ENCODE measurements around the gene ABCB11. TPM values are rescaled to one million over a fixed set of nuclear protein-coding genes. Genes with fewer than 3 reads are reported as not detected.

Gene ABCB11
- total and polyA plus RNA-seq, 8 donors, result 0.18 to 0.58 TPM; not detected in 6

GRCh38 chr2:168988755-168989154, 42.4 kb downstream of the ABCB11 start:
- Histone ChIP-seq H3K27ac (no peak overlapping the region), H3K4me1 (peaks cover 0 to 4% (median 0%) of the 10 kb centered on the region in 4 donors), H3K27me3 (no peaks in the 10 kb centered on the region), H3K36me3 (no peaks in the 10 kb centered on the region), H3K4me3 (no peak overlapping the region), H3K9me3 (no peaks in the 10 kb centered on the region)
- DNase-seq, result no peak
- TF ChIP-seq POLR2AphosphoS5 (IDR thresholded peaks at IDR 0.05), result no peak
- TF ChIP-seq, protein P1, sequence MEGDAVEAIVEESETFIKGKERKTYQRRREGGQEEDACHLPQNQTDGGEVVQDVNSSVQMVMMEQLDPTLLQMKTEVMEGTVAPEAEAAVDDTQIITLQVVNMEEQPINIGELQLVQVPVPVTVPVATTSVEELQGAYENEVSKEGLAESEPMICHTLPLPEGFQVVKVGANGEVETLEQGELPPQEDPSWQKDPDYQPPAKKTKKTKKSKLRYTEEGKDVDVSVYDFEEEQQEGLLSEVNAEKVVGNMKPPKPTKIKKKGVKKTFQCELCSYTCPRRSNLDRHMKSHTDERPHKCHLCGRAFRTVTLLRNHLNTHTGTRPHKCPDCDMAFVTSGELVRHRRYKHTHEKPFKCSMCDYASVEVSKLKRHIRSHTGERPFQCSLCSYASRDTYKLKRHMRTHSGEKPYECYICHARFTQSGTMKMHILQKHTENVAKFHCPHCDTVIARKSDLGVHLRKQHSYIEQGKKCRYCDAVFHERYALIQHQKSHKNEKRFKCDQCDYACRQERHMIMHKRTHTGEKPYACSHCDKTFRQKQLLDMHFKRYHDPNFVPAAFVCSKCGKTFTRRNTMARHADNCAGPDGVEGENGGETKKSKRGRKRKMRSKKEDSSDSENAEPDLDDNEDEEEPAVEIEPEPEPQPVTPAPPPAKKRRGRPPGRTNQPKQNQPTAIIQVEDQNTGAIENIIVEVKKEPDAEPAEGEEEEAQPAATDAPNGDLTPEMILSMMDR (IDR thresholded peaks at IDR 0.05), result no peak
- no peak for TF ChIP-seq POLR2A (IDR thresholded peaks at IDR 0.05)
- no peak for TF ChIP-seq EP300 (IDR thresholded peaks at IDR 0.05)
- WGBS, 5 donors, result 65 to 82% (median 76%) methylated on average over 1 of the region's 1 CpG
- intact Hi-C loops (cut with DNase I; ENCODE audit: low total_unique reads), result no loop called here

GRCh38 chr2:168986398-168986943, 44.7 kb downstream of the ABCB11 start:
- no peak for TF ChIP-seq POLR2A (IDR thresholded peaks at IDR 0.05)
- TF ChIP-seq EP300 (IDR thresholded peaks at IDR 0.05), result no peak
- TF ChIP-seq, protein P1 (IDR thresholded peaks at IDR 0.05), result no peak
- TF ChIP-seq POLR2AphosphoS5 (IDR thresholded peaks at IDR 0.05), result no peak
- 52 to 74% (median 67%) methylated on average over 2 of the region's 2 CpGs for WGBS, 5 donors
- H3K36me3 ChIP-seq, result no peaks in the 10 kb centered on the region
- no peak overlapping the region for H3K27ac ChIP-seq
- DNase-seq, result no peak
- no peaks in the 10 kb centered on the region for H3K4me1 ChIP-seq
- H3K27me3 ChIP-seq, result no peaks in the 10 kb centered on the region
- no peak overlapping the region for H3K4me3 ChIP-seq
- intact Hi-C loops (cut with DNase I; ENCODE audit: low total_unique reads), result no loop called here
- no peaks in the 10 kb centered on the region for H3K9me3 ChIP-seq

GRCh38 chr2:168981651-168982050, 49.5 kb downstream of the ABCB11 start:
- H3K36me3 ChIP-seq, result no peaks in the 10 kb centered on the region
- H3K4me3 ChIP-seq, result no peak overlapping the region
- TF ChIP-seq POLR2AphosphoS5 (IDR thresholded peaks at IDR 0.05), result no peak
- TF ChIP-seq EP300 (IDR thresholded peaks at IDR 0.05), result no peak
- TF ChIP-seq, protein P1 (IDR thresholded peaks at IDR 0.05), result no peak
- 67 to 89% (median 78%) methylated on average over 3 of the region's 3 CpGs for WGBS, 5 donors
- no peaks in the 10 kb centered on the region for H3K9me3 ChIP-seq
- no peak for DNase-seq
- H3K27me3 ChIP-seq, result no peaks in the 10 kb centered on the region
- no peak overlapping the region for H3K27ac ChIP-seq
- intact Hi-C loops (cut with DNase I; ENCODE audit: low total_unique reads), result no loop called here
- H3K4me1 ChIP-seq, result no peaks in the 10 kb centered on the region

DNA sequence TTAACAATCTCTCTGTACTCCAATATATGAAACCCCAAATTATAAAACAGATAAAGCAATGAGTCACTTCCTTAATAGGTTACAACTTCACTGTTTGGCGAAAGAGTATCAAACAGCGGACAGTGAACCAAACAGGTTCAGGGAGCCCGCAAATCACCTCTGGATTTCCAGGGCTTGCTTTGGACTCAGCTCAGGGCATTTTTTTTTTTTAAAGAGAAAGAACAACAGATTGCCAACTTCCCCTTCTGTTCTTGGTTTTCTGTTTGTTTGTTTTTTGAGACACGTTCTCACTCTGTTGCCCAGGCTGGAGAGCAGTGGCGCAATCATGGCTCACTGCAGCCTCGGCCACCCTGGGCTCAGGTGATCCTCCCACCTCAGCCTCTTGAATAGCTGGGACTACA, 52.7 kb downstream of the ABCB11 start:
- intact Hi-C loops (cut with DNase I; ENCODE audit: low total_unique reads), result no loop called here
- TF ChIP-seq POLR2A (IDR thresholded peaks at IDR 0.05), result no peak
- no peak for TF ChIP-seq POLR2AphosphoS5 (IDR thresholded peaks at IDR 0.05)
- no peak for TF ChIP-seq EP300 (IDR thresholded peaks at IDR 0.05)
- TF ChIP-seq, protein P1 (IDR thresholded peaks at IDR 0.05), result no peak
- DNase-seq, result no peak
- Histone ChIP-seq H3K9me3 (no peaks in the 10 kb centered on the region), H3K36me3 (no peaks in the 10 kb centered on the region), H3K27ac (no peak overlapping the region), H3K4me3 (no peak overlapping the region), H3K4me1 (no peaks in the 10 kb centered on the region), H3K27me3 (no peaks in the 10 kb centered on the region)
- 67 to 87% (median 84%) methylated on average over 6 of the region's 6 CpGs for WGBS, 5 donors

Measured in stomach (tissue), 9 donors.